ENCODE results near the gene KANSL2. TPM values are rescaled to one million over a fixed set of nuclear protein-coding genes. Genes with fewer than 3 reads are reported as not detected.

Gene KANSL2
- total RNA-seq = 47.7 and 61.9 TPM in 2 replicates

GRCh38 chr12:48681710-48682532 is at the start of gene KANSL2:
Gene KANSL2 (minus strand): TSS chr12:48682238. CDS start chr12:48681632, 606 bp downstream.

GRCh38 chr12:48716493-48717251 is 34.6 kb upstream of the KANSL2 start, which contains the start of gene CCNT1:
Gene CCNT1 (minus strand): TSS chr12:48716707. CDS start chr12:48716675, 32 bp downstream.

Other genes starting within 250 kb of the KANSL2 start
- not detected in 2 replicates for gene ANP32D, start 209.7 kb downstream of the KANSL2 start, total RNA-seq
- gene C12orf54, start 199.7 kb downstream of the KANSL2 start, total RNA-seq = 1.5 and 2.6 TPM in 2 replicates
- not detected in 2 replicates for gene OR8S1, start 156.6 kb downstream of the KANSL2 start, total RNA-seq
- gene LALBA, start 112.2 kb downstream of the KANSL2 start, total RNA-seq = not detected in 2 replicates
- 14.7 and 21.4 TPM in 2 replicates for gene CCNT1, start 34.5 kb upstream of the KANSL2 start, total RNA-seq
- gene ADCY6, start 106.9 kb upstream of the KANSL2 start, total RNA-seq = 17.3 and 18.2 TPM in 2 replicates
- 14.7 and 22.0 TPM in 2 replicates for gene CACNB3, start 136.3 kb upstream of the KANSL2 start, total RNA-seq
- gene DDX23, start 169.9 kb upstream of the KANSL2 start, total RNA-seq = 64.0 and 65.6 TPM in 2 replicates
- gene RND1, start 183.6 kb upstream of the KANSL2 start, total RNA-seq = 0.46 and 0.92 TPM in 2 replicates
- gene FKBP11, start 243.3 kb upstream of the KANSL2 start, total RNA-seq = 11.4 and 12.8 TPM in 2 replicates